ENCODE results near the gene CASP8AP2. TPM values are rescaled to one million over a fixed set of nuclear protein-coding genes. Genes with fewer than 3 reads are reported as not detected.
A peak's percentile ranks its signal among the peaks of the same experiment; 100 is the strongest.
"Not testable (repeated sequence)": the region's sequence is repeated elsewhere in the genome, so short reads cannot be mapped to it uniquely, and the experiment has no call there.

Gene CASP8AP2
- total and polyA plus RNA-seq, 7 donors: 2.1 to 25.8 (median 16.4) TPM

GRCh38 chr6:89805814-89806371, 23.8 kb upstream of the CASP8AP2 start:
- intact Hi-C loops (cut with DNase I): no loop called here
- whole genome bisulfite sequencing, 2 donors: 62 to 88% methylated on average over 6 of the region's 6 CpGs
- no peaks in the 10 kb centered on the region for H3K27me3 ChIP-seq
- H3K4me3 ChIP-seq: no peak overlapping the region
- no peaks in the 10 kb centered on the region for H3K9me3 ChIP-seq
- no peaks in the 10 kb centered on the region for H3K4me1 ChIP-seq
- peaks cover 0 to 15% (median 0%) of the 10 kb centered on the region in 4 donors for H3K36me3 ChIP-seq
- no peak overlapping the region for H3K27ac ChIP-seq
- TF ChIP-seq CTCF (IDR thresholded peaks at IDR 0.05) (no peak), EP300 (IDR thresholded peaks at IDR 0.05) (no peak), POLR2A (IDR thresholded peaks at IDR 0.05) (no peak), POLR2AphosphoS5 (IDR thresholded peaks at IDR 0.05) (no peak)
- DNase-seq: no peak

GRCh38 chr6:89807581-89807980, 22.1 kb upstream of the CASP8AP2 start:
- intact Hi-C loops (cut with DNase I): no loop called here
- TF ChIP-seq CTCF (IDR thresholded peaks at IDR 0.05): no peak
- TF ChIP-seq POLR2AphosphoS5 (IDR thresholded peaks at IDR 0.05): no peak
- TF ChIP-seq POLR2A (IDR thresholded peaks at IDR 0.05): no peak
- no peak for TF ChIP-seq EP300 (IDR thresholded peaks at IDR 0.05)
- H3K27ac ChIP-seq: no peak overlapping the region
- no peaks in the 10 kb centered on the region for H3K4me1 ChIP-seq
- H3K36me3 ChIP-seq: no peaks in the 10 kb centered on the region
- no peak for DNase-seq
- 92 to 97% methylated on average over 3 of the region's 3 CpGs for WGBS, 2 donors
- H3K9me3 ChIP-seq: no peaks in the 10 kb centered on the region
- H3K27me3 ChIP-seq: no peaks in the 10 kb centered on the region
- H3K4me3 ChIP-seq: no peak overlapping the region

- WGBS, 2 donors: 88 to 95% methylated on average over 3 of the region's 3 CpGs
- DNase-seq; H3K27ac ChIP-seq; H3K4me3 ChIP-seq; intact Hi-C loops (cut with DNase I); H3K9me3 ChIP-seq; H3K36me3 ChIP-seq; H3K27me3 ChIP-seq: not testable (repeated sequence)
- peaks cover 0 to 12% (median 10%) of the 10 kb centered on the region in 4 donors for H3K4me1 ChIP-seq
Observed at GRCh38 chr6:89813422-89813821, 16.3 kb upstream of the CASP8AP2 start.

GRCh38 chr6:89817481-89817880, 12.2 kb upstream of the CASP8AP2 start:
- no peak for TF ChIP-seq POLR2AphosphoS5 (IDR thresholded peaks at IDR 0.05)
- no peak for TF ChIP-seq POLR2A (IDR thresholded peaks at IDR 0.05)
- no peak for TF ChIP-seq CTCF (IDR thresholded peaks at IDR 0.05)
- TF ChIP-seq EP300 (IDR thresholded peaks at IDR 0.05): no peak
- H3K9me3 ChIP-seq: no peaks in the 10 kb centered on the region
- H3K36me3 ChIP-seq: no peaks in the 10 kb centered on the region
- H3K4me1 ChIP-seq: peaks cover 0 to 22% (median 20%) of the 10 kb centered on the region in 4 donors
- no peak overlapping the region for H3K27ac ChIP-seq
- H3K27me3 ChIP-seq: no peaks in the 10 kb centered on the region
- DNase-seq: no peak
- intact Hi-C loops (cut with DNase I): no loop called here
- H3K4me3 ChIP-seq: no peak overlapping the region
- 41 to 63% methylated on average over 3 of the region's 3 CpGs for WGBS, 2 donors

GRCh38 chr6:89818977-89819335, 10.7 kb upstream of the CASP8AP2 start:
- no peaks in the 10 kb centered on the region for H3K36me3 ChIP-seq
- intact Hi-C loops (cut with DNase I): loop anchor here (1.0 kb wide), 1 partner anchor 10 kb away; the partner anchor contains the start of gene CASP8AP2
- peak overlapping the region; percentile 83 to 91 (median 90) for H3K27ac ChIP-seq
- peaks cover 0 to 22% (median 20%) of the 10 kb centered on the region in 4 donors for H3K4me1 ChIP-seq
- no peak for DNase-seq
- peak overlapping the region; percentile 78 to 97 (median 83) for H3K4me3 ChIP-seq
- no peaks in the 10 kb centered on the region for H3K9me3 ChIP-seq
- 0 to 1% methylated on average over 14 of the region's 14 CpGs for WGBS, 2 donors
- TF ChIP-seq CTCF (IDR thresholded peaks at IDR 0.05): no peak
- TF ChIP-seq POLR2A (IDR thresholded peaks at IDR 0.05): no peak
- TF ChIP-seq POLR2AphosphoS5 (IDR thresholded peaks at IDR 0.05): no peak
- TF ChIP-seq EP300 (IDR thresholded peaks at IDR 0.05): no peak
- H3K27me3 ChIP-seq: no peaks in the 10 kb centered on the region

Measured in sigmoid colon (tissue), 7 donors.